Large intestine (tissue), 3 donors: Measurements from ENCODE around the gene VTN. TPM values are rescaled to one million over a fixed set of nuclear protein-coding genes. Genes with fewer than 3 reads are reported as not detected.

Experiments used
- DNase-seq, 2 donors: peaks; one replicate each; pipeline versions ENCODE4 v3.0.0 to v3.0.0-alpha.2; 2013
- H3K27ac ChIP-seq: one replicate; pipeline ENCODE4 v1.5.1; 2013; ENCODE audit warnings: low read length
- H3K27me3 ChIP-seq: 2 replicates; pipeline ENCODE4 v1.6.1; 2013; ENCODE audit warnings: low read length; ENCODE audit not compliant: control insufficient read depth, insufficient read depth
- H3K36me3 ChIP-seq: 2 replicates; pipeline ENCODE4 v1.6.1; 2013; ENCODE audit warnings: low read length; ENCODE audit not compliant: control insufficient read depth, insufficient read depth
- H3K4me1 ChIP-seq: one replicate; pipeline ENCODE4 v1.6.1; 2013; ENCODE audit warnings: low read length; ENCODE audit not compliant: control insufficient read depth, insufficient read depth
- H3K4me3 ChIP-seq: one replicate; pipeline ENCODE4 v1.5.1; 2013; ENCODE audit warnings: low read length
- H3K9me3 ChIP-seq: one replicate; pipeline ENCODE4 v1.6.1; 2013; ENCODE audit warnings: mild to moderate bottlenecking, low read depth, low read length, moderate library complexity; ENCODE audit not compliant: control insufficient read depth
- WGBS: methylation state at CpG from one replicate; pipeline ENCODE4 v1.1.5; 2013; ENCODE audit warnings: low lambda C conversion rate; ENCODE audit not compliant: insufficient coverage; 5-methylcytosine and 5-hydroxymethylcytosine counted together
- polyA plus RNA-seq: library from polyadenylated mRNA; unstranded; fragments of 120-200 nt; gene quantifications from one replicate; pipeline ENCODE4 v1.2.1, GENCODE V29; 2013

The VTN gene
- polyA plus RNA-seq, 1 donor, result 12.2 TPM

- Histone ChIP-seq H3K4me3 (peak overlapping the region; percentile 64), H3K27ac (peak overlapping the region; percentile 83)
These were observed 15.3 kb upstream of the VTN start for GRCh38 chr17:28385406-28385805.

GRCh38 chr17:28385037-28385400 is 14.9 kb upstream of the VTN start:
- Histone ChIP-seq H3K27me3 (peaks cover 8% of the 10 kb centered on the region), H3K4me3 (peak overlapping the region; percentile 64), H3K4me1 (peaks cover 48% of the 10 kb centered on the region), H3K36me3 (peaks cover 14% of the 10 kb centered on the region), H3K27ac (peak overlapping the region; percentile 83), H3K9me3 (no peaks in the 10 kb centered on the region)
- WGBS, result no CpG with 5 or more reads among the region's 29 CpGs
- DNase-seq, result peak in 1 of 2 donors; percentile 54

More at GRCh38 chr17:28385406-28385805, 15.3 kb upstream of the VTN start:
- Histone ChIP-seq H3K36me3 (peaks cover 17% of the 10 kb centered on the region), H3K4me1 (peaks cover 47% of the 10 kb centered on the region), H3K27me3 (peaks cover 6% of the 10 kb centered on the region), H3K9me3 (no peaks in the 10 kb centered on the region)
- WGBS, result no CpG with 5 or more reads among the region's 8 CpGs
- DNase-seq, result peak in 1 of 2 donors; percentile 37

DNA sequence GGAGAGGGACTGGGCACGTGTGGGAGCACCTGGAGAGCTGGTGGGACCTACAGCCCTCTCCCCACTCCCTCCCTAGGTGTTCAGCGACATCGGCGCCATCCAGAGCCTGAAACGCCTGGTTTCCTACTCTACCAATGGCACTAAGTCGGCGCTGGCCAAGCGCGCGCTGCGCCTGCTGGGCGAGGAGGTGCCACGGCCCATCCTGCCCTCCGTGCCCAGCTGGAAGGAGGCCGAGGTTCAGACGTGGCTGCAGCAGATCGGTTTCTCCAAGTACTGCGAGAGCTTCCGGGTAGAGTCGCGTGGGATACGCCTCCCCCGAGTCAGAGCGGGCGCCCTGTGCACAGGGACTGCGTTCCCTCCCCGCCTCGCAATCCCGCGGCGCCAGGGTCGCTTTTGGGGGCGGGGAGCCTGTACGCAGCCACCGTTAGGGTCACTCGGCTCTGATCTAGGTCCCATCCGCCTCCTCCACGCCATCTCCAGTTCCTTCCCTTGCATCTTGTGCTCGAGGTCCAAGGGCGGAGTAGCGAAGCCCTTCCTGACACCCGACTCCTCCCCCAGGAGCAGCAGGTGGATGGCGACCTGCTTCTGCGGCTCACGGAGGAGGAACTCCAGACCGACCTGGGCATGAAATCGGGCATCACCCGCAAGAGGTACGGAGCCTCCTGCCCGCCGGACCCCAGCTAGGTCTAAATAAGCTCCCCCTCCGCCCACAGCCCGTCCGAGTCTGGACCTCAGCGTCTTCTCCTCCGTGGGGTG is 14.4 kb upstream of the VTN start:
- peak; percentile 76 to 91 for DNase-seq
- Histone ChIP-seq H3K4me1 (peaks cover 45% of the 10 kb centered on the region), H3K36me3 (peaks cover 12% of the 10 kb centered on the region), H3K27me3 (peaks cover 8% of the 10 kb centered on the region), H3K9me3 (no peaks in the 10 kb centered on the region), H3K27ac (peak overlapping the region; percentile 83), H3K4me3 (peak overlapping the region; percentile 64)
- no CpG with 5 or more reads among the region's 56 CpGs for WGBS

GRCh38 chr17:28381141-28381825 is 11.2 kb upstream of the VTN start:
- WGBS, result no CpG with 5 or more reads among the region's 72 CpGs
- Histone ChIP-seq H3K27ac (no peak overlapping the region), H3K27me3 (peaks cover 8% of the 10 kb centered on the region), H3K4me1 (peaks cover 37% of the 10 kb centered on the region), H3K36me3 (no peaks in the 10 kb centered on the region), H3K4me3 (no peak overlapping the region), H3K9me3 (no peaks in the 10 kb centered on the region)
- DNase-seq, result peak in 1 of 2 donors; percentile 72

DNA sequence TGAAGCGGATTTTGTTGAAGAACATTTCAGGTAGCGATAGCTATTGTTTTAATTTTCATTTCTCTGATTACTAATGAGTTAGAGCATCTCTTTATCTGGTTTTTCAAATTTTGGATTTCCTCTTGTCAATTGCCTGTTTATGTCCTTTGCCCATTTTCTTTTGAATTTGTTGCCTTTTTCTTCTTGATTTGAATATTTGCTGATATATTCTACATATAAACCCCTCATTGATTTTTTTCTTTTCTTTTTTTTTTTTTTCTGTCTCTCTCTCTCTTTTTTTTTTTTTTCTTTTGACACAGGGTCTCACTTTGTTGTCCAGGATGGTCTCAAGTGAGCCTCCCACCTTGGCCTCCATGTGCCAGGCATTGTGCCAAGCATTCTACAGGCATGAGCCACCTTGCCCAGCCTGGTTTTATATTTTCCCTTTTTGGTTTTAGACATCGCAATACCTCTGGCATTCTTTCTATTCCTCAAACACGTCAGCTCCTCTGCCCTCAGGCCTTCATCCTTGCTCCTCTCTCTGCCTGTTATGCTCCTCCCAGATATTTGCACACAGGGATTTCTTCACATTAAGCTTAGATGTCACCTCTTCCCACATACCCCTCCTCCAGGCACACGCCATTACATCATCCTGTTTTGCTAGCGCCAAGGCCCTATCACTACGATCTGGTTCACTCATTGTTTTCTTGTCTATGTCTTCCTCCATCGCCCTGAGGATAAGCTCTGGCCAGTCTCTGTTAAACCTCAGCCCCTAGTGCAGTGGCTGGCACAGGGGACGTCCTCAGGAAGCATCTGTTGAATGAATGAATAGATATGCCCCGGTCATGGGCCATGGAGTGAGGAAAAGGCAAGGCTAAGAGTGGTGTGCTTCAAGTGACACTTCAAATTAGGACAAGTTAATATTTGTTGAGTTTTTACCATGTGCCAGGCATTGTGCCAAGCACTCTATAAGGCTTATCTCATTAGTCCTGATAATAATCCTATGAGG is 10.0 kb upstream of the VTN start:
- no peaks in the 10 kb centered on the region for H3K36me3 ChIP-seq
- DNase-seq, result no peak
- H3K9me3 ChIP-seq, result no peaks in the 10 kb centered on the region
- H3K4me1 ChIP-seq, result peaks cover 29% of the 10 kb centered on the region
- no peak overlapping the region for H3K27ac ChIP-seq
- H3K4me3 ChIP-seq, result no peak overlapping the region
- H3K27me3 ChIP-seq, result peaks cover 8% of the 10 kb centered on the region
- 76% methylated on average over 3 of the region's 10 CpGs for WGBS

GRCh38 chr17:28372945-28373274 is 2.8 kb upstream of the VTN start:
- Histone ChIP-seq H3K27ac (no peak overlapping the region), H3K27me3 (peaks cover 4% of the 10 kb centered on the region), H3K4me3 (no peak overlapping the region), H3K9me3 (no peaks in the 10 kb centered on the region), H3K4me1 (peaks cover 35% of the 10 kb centered on the region), H3K36me3 (no peaks in the 10 kb centered on the region)
- WGBS, result no CpG with 5 or more reads among the region's 6 CpGs
- DNase-seq, result no peak

DNA sequence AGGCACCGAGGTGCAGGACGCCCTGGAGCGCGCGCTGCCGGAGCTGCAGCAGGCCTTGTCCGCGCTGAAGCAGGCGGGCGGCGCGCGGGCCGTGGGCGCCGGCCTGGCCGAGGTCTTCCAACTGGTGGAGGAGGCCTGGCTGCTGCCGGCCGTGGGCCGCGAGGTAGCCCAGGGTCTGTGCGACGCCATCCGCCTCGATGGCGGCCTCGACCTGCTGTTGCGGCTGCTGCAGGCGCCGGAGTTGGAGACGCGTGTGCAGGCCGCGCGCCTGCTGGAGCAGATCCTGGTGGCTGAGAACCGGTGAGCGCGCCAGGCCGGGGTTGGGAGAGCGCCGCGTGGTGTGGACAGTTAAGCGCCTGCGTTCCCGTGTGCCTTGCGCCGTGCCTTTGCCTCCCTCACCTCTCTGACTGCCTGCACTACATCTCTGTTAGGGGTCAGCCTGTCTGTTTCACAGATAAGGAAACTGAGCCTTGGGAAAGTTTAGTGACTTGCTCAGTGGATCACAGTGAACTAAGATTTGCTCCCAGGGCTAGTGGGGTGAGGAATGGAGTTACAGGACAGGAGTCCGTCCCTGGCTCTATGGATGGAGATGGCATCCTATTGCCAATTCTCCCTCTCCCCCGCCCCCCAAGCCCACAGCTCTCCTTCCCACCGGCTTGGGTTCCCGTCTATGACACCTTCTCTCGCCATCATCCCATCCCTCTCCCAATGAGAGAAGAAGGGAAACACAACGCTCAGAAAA is 2.3 kb upstream of the VTN start:
- Histone ChIP-seq H3K27ac (no peak overlapping the region), H3K27me3 (peaks cover 4% of the 10 kb centered on the region), H3K9me3 (no peaks in the 10 kb centered on the region), H3K4me1 (peaks cover 38% of the 10 kb centered on the region), H3K36me3 (no peaks in the 10 kb centered on the region), H3K4me3 (peak overlapping the region; percentile 21)
- no peak for DNase-seq
- WGBS, result no CpG with 5 or more reads among the region's 53 CpGs

GRCh38 chr17:28371245-28372202 is 1.4 kb upstream of the VTN start, which contains the start of gene SARM1:
TSS of gene SARM1 (plus strand) at chr17:28371694. CDS start at chr17:28372033, 339 bp downstream.
- DNase-seq, result peak; percentile 78
- WGBS, result 0% methylated on average over 1 of the region's 80 CpGs
- no peaks in the 10 kb centered on the region for H3K9me3 ChIP-seq
- no peaks in the 10 kb centered on the region for H3K36me3 ChIP-seq
- H3K27ac ChIP-seq, result peak within 1 kb of the TSS; percentile 20
- peaks cover 38% of the 10 kb centered on the region for H3K4me1 ChIP-seq
- H3K4me3 ChIP-seq, result peak within 1 kb of the TSS; percentile 40
- H3K27me3 ChIP-seq, result peaks cover 4% of the 10 kb centered on the region

GRCh38 chr17:28370744-28371103 is 617 bp upstream of the VTN start:
- no CpG with 5 or more reads among the region's 1 CpG for WGBS
- H3K4me1 ChIP-seq, result peaks cover 38% of the 10 kb centered on the region
- peaks cover 4% of the 10 kb centered on the region for H3K27me3 ChIP-seq
- H3K4me3 ChIP-seq, result no peak overlapping the region
- H3K36me3 ChIP-seq, result no peaks in the 10 kb centered on the region
- DNase-seq, result no peak
- H3K27ac ChIP-seq, result peak overlapping the region; percentile 20
- H3K9me3 ChIP-seq, result no peaks in the 10 kb centered on the region
